WTC11 (cell line): ENCODE results near the gene HOXC5. TPM values are rescaled to one million over a fixed set of nuclear protein-coding genes. Genes with fewer than 3 reads are reported as not detected.

Experiments
- ATAC-seq: fragments of 200-7000 bp; cut with Tn5 transposase; 2 replicates; pipeline ENCODE4 v1.10.0; 2021; ENCODE audit warnings: mild to moderate bottlenecking, moderate library complexity
- CTCF ChIA-PET: fragments of 300-600 bp; sonication (Branson Sonifier 250); formaldehyde crosslinking; loops from one replicate; lab custom pipeline; 2021; ENCODE audit warnings: antibody characterized with exemption; lab: Charles Lee
- POLR2A ChIA-PET: fragments of 350-600 bp; sonication (Branson Sonifier 250); formaldehyde crosslinking; loops from one replicate; lab custom pipeline; 2021; ENCODE audit warnings: antibody characterized with exemption; lab: Charles Lee
- DNase-seq: peaks from one replicate; pipeline ENCODE4 v3.0.0; 2021; ENCODE audit warnings: low spot score
- H3K27ac Mint-ChIP-seq: 2 replicates; pipeline ENCODE4 v1.8.0; 2021; ENCODE audit warnings: mixed read lengths
- H3K27me3 Mint-ChIP-seq: 2 replicates; pipeline ENCODE4 v1.8.0; 2021; ENCODE audit warnings: low read depth, mild to moderate bottlenecking, moderate library complexity, mixed read lengths
- H3K36me3 Mint-ChIP-seq: 2 replicates; pipeline ENCODE4 v1.8.0; 2021; ENCODE audit warnings: mixed read lengths
- H3K4me1 Mint-ChIP-seq: 2 replicates; pipeline ENCODE4 v1.8.0; 2022; ENCODE audit warnings: mixed read lengths
- H3K4me3 Mint-ChIP-seq: 2 replicates; pipeline ENCODE4 v1.8.0; 2021; ENCODE audit warnings: mild to moderate bottlenecking, moderate library complexity, mixed read lengths
- H3K9me3 Mint-ChIP-seq: 2 replicates; pipeline ENCODE4 v1.8.0; 2021; ENCODE audit warnings: mixed read lengths
- CREM ChIP-seq: sonication (generic); formaldehyde crosslinking; IDR thresholded peaks from 2 replicates; pipeline ENCODE4 v1.8.1; 2022; ENCODE audit warnings: mild to moderate bottlenecking, missing genetic modification reagents, moderate library complexity
- FOXP1 ChIP-seq: sonication (generic); formaldehyde crosslinking; IDR thresholded peaks from 2 replicates; pipeline ENCODE4 v1.8.0; 2022; ENCODE audit warnings: missing genetic modification reagents, mild to moderate bottlenecking, moderate library complexity, borderline replicate concordance
- GABPB1 ChIP-seq: sonication (generic); formaldehyde crosslinking; IDR thresholded peaks from 2 replicates; pipeline ENCODE4 v1.8.1; 2023; ENCODE audit warnings: mild to moderate bottlenecking, missing genetic modification reagents
- JAZF1 ChIP-seq: fragments of 250-450 bp; sonication (Bioruptor Pico); IDR thresholded peaks from 2 replicates; pipeline ENCODE4 v1.9.0; 2021; ENCODE audit warnings: moderate library complexity, mild to moderate bottlenecking, inconsistent platforms
- MYBL2 ChIP-seq: sonication (generic); formaldehyde crosslinking; IDR thresholded peaks from 2 replicates; pipeline ENCODE4 v1.8.1; 2023; ENCODE audit warnings: mild to moderate bottlenecking, moderate library complexity, missing genetic modification reagents
- NFATC4 ChIP-seq: fragments of 250-450 bp; sonication (Bioruptor Pico); IDR thresholded peaks from 2 replicates; pipeline ENCODE4 v1.9.0; 2021; ENCODE audit warnings: mild to moderate bottlenecking
- OVOL2 ChIP-seq: fragments of 250-450 bp; sonication (Bioruptor Pico); IDR thresholded peaks from 2 replicates; pipeline ENCODE4 v1.9.0; 2021; ENCODE audit warnings: mild to moderate bottlenecking, borderline replicate concordance
- RELA ChIP-seq: sonication (generic); formaldehyde crosslinking; IDR thresholded peaks from 2 replicates; pipeline ENCODE4 v1.8.1; 2022; ENCODE audit warnings: missing genetic modification reagents, mild to moderate bottlenecking, borderline replicate concordance
- RORB ChIP-seq: fragments of 250-450 bp; sonication (Bioruptor Pico); IDR thresholded peaks from 2 replicates; pipeline ENCODE4 v1.9.0; 2021; ENCODE audit warnings: mild to moderate bottlenecking
- SMAD3 ChIP-seq: sonication (generic); formaldehyde crosslinking; IDR thresholded peaks from 2 replicates; pipeline ENCODE4 v1.8.0; 2022; ENCODE audit warnings: missing genetic modification reagents, mild to moderate bottlenecking, borderline replicate concordance
- SMAD4 ChIP-seq: sonication (generic); formaldehyde crosslinking; IDR thresholded peaks from 2 replicates; pipeline ENCODE4 v1.8.0; 2022; ENCODE audit warnings: mild to moderate bottlenecking, missing genetic modification reagents
- TEAD1 ChIP-seq: sonication (generic); formaldehyde crosslinking; IDR thresholded peaks from 2 replicates; pipeline ENCODE4 v1.8.0; 2022; ENCODE audit warnings: mild to moderate bottlenecking, missing genetic modification reagents
- ZNF121 ChIP-seq: sonication (generic); formaldehyde crosslinking; IDR thresholded peaks from 2 replicates; pipeline ENCODE4 v1.8.0; 2023; ENCODE audit warnings: missing genetic modification reagents
- ZNF138 ChIP-seq: sonication (generic); formaldehyde crosslinking; conservative IDR thresholded peaks from 2 replicates; pipeline ENCODE4 v1.8.1; 2022; ENCODE audit warnings: mild to moderate bottlenecking, moderate library complexity, missing genetic modification reagents
- ZNF219 ChIP-seq: sonication (generic); formaldehyde crosslinking; IDR thresholded peaks from 2 replicates; pipeline ENCODE4 v1.8.0; 2023; ENCODE audit warnings: missing genetic modification reagents, mild to moderate bottlenecking, borderline replicate concordance
- ZNF396 ChIP-seq: fragments of 250-450 bp; sonication (Bioruptor Pico); IDR thresholded peaks from 2 replicates; pipeline ENCODE4 v1.8.0; 2021; ENCODE audit warnings: mild to moderate bottlenecking, moderate library complexity, borderline replicate concordance
- ZNF671 ChIP-seq: fragments of 250-450 bp; sonication (Bioruptor Pico); IDR thresholded peaks from 2 replicates; pipeline ENCODE4 v1.8.0; 2021; ENCODE audit warnings: mild to moderate bottlenecking
- total RNA-seq: library from RNA; stranded (reverse); gene quantifications from 3 replicates; pipeline ENCODE4 v1.2.3, GENCODE V29; 2021
- TF ChIP-seq, protein P1 (sequence below): sonication (generic); formaldehyde crosslinking; IDR thresholded peaks from 2 replicates; pipeline ENCODE4 v1.8.1; 2022; ENCODE audit warnings: mild to moderate bottlenecking, missing genetic modification reagents, moderate library complexity, borderline replicate concordance
- TF ChIP-seq, protein P2 (sequence below): sonication (generic); formaldehyde crosslinking; conservative IDR thresholded peaks from 2 replicates; pipeline ENCODE4 v1.8.1; 2023; ENCODE audit warnings: mild to moderate bottlenecking, low read depth, missing genetic modification reagents, moderate library complexity
- TF ChIP-seq, protein P3 (sequence below): sonication (generic); formaldehyde crosslinking; IDR thresholded peaks from 2 replicates; pipeline ENCODE4 v1.8.1; 2023; ENCODE audit warnings: mild to moderate bottlenecking, moderate library complexity, missing genetic modification reagents
- TF ChIP-seq, protein P4 (sequence below): sonication (generic); formaldehyde crosslinking; IDR thresholded peaks from 2 replicates; pipeline ENCODE4 v1.8.0; 2022; ENCODE audit warnings: mild to moderate bottlenecking, missing genetic modification reagents
- TF ChIP-seq, protein P5 (sequence below): sonication (generic); formaldehyde crosslinking; IDR thresholded peaks from 2 replicates; pipeline ENCODE4 v1.8.1; 2023; ENCODE audit warnings: mild to moderate bottlenecking, missing genetic modification reagents

Gene HOXC5
- total RNA-seq, 1 experiment from 2014 or later, result not detected

DNA sequence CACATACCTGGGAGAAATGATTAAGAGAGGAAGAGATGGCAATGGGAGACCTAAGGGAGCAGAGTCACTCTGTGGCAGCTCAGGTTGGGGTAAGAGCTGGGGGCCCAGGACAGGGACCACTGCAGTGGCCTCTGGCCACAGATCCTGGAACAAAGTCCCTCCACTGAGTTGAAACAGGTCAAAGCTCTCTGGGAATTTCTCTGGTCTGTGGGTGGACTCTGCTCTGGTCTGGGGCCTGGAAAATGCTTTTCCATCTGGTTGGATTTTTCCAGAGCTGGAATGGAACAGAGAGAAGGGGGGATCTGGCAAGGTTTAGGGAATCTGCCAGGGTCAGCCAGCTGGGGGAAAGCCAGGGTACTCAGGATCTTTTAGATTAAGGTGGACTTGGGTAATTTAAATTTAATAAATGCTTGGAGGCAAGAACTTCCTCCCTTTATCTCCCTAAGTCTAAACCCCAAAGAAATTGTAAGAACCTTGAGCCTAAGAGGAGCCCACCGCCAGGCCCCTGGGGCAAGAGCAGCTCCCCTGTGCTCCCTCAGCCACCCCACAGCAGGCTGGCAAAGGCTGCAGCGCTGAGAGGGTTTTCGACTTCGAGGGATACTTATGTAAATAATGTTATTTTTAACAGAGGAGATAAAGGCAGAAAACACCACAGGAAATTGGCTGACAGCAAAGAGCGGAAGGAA lies 44.2 kb upstream of the HOXC5 start (continued):
- TF ChIP-seq, protein P1, sequence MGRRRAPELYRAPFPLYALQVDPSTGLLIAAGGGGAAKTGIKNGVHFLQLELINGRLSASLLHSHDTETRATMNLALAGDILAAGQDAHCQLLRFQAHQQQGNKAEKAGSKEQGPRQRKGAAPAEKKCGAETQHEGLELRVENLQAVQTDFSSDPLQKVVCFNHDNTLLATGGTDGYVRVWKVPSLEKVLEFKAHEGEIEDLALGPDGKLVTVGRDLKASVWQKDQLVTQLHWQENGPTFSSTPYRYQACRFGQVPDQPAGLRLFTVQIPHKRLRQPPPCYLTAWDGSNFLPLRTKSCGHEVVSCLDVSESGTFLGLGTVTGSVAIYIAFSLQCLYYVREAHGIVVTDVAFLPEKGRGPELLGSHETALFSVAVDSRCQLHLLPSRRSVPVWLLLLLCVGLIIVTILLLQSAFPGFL (CRISPR knock-in tag), result no peak
- TF ChIP-seq RORB (CRISPR knock-in tag) (no peak), FOXP1 (CRISPR knock-in tag) (no peak), ZNF396 (CRISPR knock-in tag) (no peak), NFATC4 (CRISPR knock-in tag) (no peak), JAZF1 (CRISPR knock-in tag) (no peak), ZNF121 (no peak), CREM (CRISPR knock-in tag) (no peak)
- TF ChIP-seq, protein P2, sequence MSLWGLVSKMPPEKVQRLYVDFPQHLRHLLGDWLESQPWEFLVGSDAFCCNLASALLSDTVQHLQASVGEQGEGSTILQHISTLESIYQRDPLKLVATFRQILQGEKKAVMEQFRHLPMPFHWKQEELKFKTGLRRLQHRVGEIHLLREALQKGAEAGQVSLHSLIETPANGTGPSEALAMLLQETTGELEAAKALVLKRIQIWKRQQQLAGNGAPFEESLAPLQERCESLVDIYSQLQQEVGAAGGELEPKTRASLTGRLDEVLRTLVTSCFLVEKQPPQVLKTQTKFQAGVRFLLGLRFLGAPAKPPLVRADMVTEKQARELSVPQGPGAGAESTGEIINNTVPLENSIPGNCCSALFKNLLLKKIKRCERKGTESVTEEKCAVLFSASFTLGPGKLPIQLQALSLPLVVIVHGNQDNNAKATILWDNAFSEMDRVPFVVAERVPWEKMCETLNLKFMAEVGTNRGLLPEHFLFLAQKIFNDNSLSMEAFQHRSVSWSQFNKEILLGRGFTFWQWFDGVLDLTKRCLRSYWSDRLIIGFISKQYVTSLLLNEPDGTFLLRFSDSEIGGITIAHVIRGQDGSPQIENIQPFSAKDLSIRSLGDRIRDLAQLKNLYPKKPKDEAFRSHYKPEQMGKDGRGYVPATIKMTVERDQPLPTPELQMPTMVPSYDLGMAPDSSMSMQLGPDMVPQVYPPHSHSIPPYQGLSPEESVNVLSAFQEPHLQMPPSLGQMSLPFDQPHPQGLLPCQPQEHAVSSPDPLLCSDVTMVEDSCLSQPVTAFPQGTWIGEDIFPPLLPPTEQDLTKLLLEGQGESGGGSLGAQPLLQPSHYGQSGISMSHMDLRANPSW (CRISPR knock-in tag), result no peak
- TF ChIP-seq, protein P3, sequence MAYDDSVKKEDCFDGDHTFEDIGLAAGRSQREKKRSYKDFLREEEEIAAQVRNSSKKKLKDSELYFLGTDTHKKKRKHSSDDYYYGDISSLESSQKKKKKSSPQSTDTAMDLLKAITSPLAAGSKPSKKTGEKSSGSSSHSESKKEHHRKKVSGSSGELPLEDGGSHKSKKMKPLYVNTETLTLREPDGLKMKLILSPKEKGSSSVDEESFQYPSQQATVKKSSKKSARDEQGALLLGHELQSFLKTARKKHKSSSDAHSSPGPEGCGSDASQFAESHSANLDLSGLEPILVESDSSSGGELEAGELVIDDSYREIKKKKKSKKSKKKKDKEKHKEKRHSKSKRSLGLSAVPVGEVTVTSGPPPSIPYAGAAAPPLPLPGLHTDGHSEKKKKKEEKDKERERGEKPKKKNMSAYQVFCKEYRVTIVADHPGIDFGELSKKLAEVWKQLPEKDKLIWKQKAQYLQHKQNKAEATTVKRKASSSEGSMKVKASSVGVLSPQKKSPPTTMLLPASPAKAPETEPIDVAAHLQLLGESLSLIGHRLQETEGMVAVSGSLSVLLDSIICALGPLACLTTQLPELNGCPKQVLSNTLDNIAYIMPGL (CRISPR knock-in tag), result no peak
- TF ChIP-seq, all 79 proteins: peak for 0

DNA sequence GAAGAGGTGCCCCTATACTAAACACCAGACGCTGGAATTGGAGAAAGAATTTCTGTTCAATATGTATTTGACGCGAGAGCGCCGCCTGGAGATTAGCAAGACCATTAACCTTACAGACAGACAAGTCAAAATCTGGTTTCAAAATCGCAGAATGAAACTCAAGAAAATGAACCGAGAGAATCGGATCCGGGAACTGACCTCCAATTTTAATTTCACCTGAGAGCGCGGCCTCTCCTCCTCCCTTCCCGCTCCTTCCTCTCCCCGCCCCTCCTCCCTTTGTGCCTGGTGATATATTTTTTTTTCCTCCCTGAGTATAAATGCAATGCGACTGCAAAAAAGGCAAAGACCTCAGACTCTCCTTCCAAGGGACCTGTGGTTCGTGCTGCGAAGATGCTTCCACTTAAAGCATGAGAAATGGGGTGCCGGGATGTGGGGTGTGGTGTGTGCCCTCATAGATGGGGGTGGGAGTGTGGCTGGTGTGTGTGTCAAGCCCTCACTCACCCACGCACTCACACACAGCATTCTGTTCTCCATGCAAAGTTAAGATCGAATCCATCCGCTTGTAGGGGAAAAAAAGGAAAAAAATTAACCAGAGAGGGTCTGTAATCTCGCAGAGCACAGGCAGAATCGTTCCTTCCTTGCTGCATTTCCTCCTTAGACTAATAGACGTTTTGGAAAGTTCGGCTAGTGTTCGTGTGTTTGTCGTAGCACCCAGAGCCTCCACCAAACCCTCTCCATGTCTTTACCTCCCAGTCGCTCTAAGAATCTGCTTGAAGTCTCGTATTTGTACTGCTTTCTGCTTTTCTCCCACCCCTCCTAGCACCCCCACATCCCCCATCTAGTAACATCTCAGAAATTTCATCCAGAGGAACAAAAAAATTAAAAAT lies 43.4 kb upstream of the HOXC5 start:
- peaks cover 100% of the 10 kb centered on the region for H3K27me3 Mint-ChIP-seq
- H3K36me3 Mint-ChIP-seq, result no peaks in the 10 kb centered on the region
- POLR2A ChIA-PET, result no interaction called here
- TF ChIP-seq GABPB1 (CRISPR knock-in tag) (no peak), ZNF138 (CRISPR knock-in tag) (no peak), ZNF219 (CRISPR knock-in tag) (no peak), SMAD3 (CRISPR knock-in tag) (no peak), OVOL2 (no peak), ZNF396 (CRISPR knock-in tag) (no peak), TEAD1 (no peak), ZNF671 (CRISPR knock-in tag) (no peak), MYBL2 (CRISPR knock-in tag) (no peak), RELA (CRISPR knock-in tag) (no peak), SMAD4 (no peak)
- TF ChIP-seq, protein P3 (CRISPR knock-in tag), result no peak
- TF ChIP-seq, protein P4, sequence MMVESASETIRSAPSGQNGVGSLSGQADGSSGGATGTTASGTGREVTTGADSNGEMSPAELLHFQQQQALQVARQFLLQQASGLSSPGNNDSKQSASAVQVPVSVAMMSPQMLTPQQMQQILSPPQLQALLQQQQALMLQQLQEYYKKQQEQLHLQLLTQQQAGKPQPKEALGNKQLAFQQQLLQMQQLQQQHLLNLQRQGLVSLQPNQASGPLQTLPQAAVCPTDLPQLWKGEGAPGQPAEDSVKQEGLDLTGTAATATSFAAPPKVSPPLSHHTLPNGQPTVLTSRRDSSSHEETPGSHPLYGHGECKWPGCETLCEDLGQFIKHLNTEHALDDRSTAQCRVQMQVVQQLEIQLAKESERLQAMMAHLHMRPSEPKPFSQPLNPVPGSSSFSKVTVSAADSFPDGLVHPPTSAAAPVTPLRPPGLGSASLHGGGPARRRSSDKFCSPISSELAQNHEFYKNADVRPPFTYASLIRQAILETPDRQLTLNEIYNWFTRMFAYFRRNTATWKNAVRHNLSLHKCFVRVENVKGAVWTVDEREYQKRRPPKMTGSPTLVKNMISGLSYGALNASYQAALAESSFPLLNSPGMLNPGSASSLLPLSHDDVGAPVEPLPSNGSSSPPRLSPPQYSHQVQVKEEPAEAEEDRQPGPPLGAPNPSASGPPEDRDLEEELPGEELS (CRISPR knock-in tag), result no peak
- TF ChIP-seq, protein P5, sequence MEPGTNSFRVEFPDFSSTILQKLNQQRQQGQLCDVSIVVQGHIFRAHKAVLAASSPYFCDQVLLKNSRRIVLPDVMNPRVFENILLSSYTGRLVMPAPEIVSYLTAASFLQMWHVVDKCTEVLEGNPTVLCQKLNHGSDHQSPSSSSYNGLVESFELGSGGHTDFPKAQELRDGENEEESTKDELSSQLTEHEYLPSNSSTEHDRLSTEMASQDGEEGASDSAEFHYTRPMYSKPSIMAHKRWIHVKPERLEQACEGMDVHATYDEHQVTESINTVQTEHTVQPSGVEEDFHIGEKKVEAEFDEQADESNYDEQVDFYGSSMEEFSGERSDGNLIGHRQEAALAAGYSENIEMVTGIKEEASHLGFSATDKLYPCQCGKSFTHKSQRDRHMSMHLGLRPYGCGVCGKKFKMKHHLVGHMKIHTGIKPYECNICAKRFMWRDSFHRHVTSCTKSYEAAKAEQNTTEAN, result no peak

More for the DNA sequence above, 43.4 kb upstream of the HOXC5 start:
- no peak overlapping the region for H3K27ac Mint-ChIP-seq
- H3K4me3 Mint-ChIP-seq, result no peak overlapping the region
- no peaks in the 10 kb centered on the region for H3K9me3 Mint-ChIP-seq
- peaks cover 34% of the 10 kb centered on the region for H3K4me1 Mint-ChIP-seq
- CTCF ChIA-PET, result interaction anchor here (0.7 to 5.1 kb wide), 8 partner anchors 16 to 227 kb away, joined by 3 to 36 read pairs (median 6); partner anchors contain the start of gene HOXC5
- DNase-seq, result no peak
- ATAC-seq, result no peak
